ENCODE data around the gene ADAMTS4. TPM values are rescaled to one million over a fixed set of nuclear protein-coding genes. Genes with fewer than 3 reads are reported as not detected.

ADAMTS4 gene
- total and polyA plus RNA-seq, 9 of the 15 experiments (the other 6 are each of a cell fraction or from before 2014, with no cell fraction given) = 0.07 to 3.7 (median 0.41) TPM

GRCh38 chr1:161207173-161207572 is 8.3 kb upstream of the ADAMTS4 start (continued):
- TF ChIP-seq ZFP91 (CRISPR knock-in tag; IDR thresholded peaks at IDR 0.05) = no peak
- no peak for TF ChIP-seq PHB2 (IDR thresholded peaks at IDR 0.05; ENCODE audit: low read depth)
- no peak for TF ChIP-seq CREB3 (tag; conservative IDR thresholded peaks at IDR 0.05; ENCODE audit: low read depth)
- no peak for TF ChIP-seq SMC3 (conservative IDR thresholded peaks at IDR 0.05; ENCODE audit: insufficient read depth, low read depth, low read length)

GRCh38 chr1:161206411-161207140 is 7.7 kb upstream of the ADAMTS4 start:
- Histone ChIP-seq H3K4me1 (replicated peaks in 1 of 2; ENCODE audit: control insufficient read depth in 2 of 2, insufficient read depth in 2 of 2, low read length in 2 of 2) (peaks cover 13 to 21% of the 10 kb centered on the region in 2 experiments), H3K9me3 (replicated peaks; ENCODE audit: control insufficient read depth, insufficient read depth, low read depth, low read length) (no peaks in the 10 kb centered on the region), H2AFZ (ENCODE audit: low read depth, low read length) (no peak overlapping the region), H3K79me2 (ENCODE audit: control insufficient read depth, insufficient read depth, low read length) (peaks cover 27% of the 10 kb centered on the region), H3K27ac (ENCODE audit: extremely low read depth, low read depth, low read length) (no peak overlapping the region), H3K9ac (ENCODE audit: insufficient read depth in 1 of 2, low read depth in 2 of 2, low read length in 2 of 2) (no peak overlapping the region), H4K20me1 (replicated peaks; ENCODE audit: control insufficient read depth, insufficient read depth, low read length) (0 out of 2 replicates have a peak, but pooled peaks cover 8% of the 10 kb centered on the region), H3K27me3 (ENCODE audit: control insufficient read depth in 2 of 2, insufficient read depth in 2 of 2, low read length in 2 of 2) (no peaks in the 10 kb centered on the region), H3K4me3 (no peak overlapping the region), H3K9me1 (ENCODE audit: control insufficient read depth, insufficient read depth, low read length) (peaks cover 3% of the 10 kb centered on the region), H3K4me2 (ENCODE audit: insufficient read depth, low read length) (no peak overlapping the region), H3K36me3 (ENCODE audit: control insufficient read depth, insufficient read depth, low read length) (peaks cover 75% of the 10 kb centered on the region)
- DNase-seq (ENCODE audit: extremely low read depth in 1 of 4, low spot score in 3 of 4) (no peak), FAIRE-seq (no peak), ATAC-seq (no peak)
- 84% methylated on average over 12 of the region's 12 CpGs for WGBS (ENCODE audit: insufficient coverage, low coverage, missing lambda C conversion rate)
- CTCF ChIA-PET (ENCODE audit: low intra/inter-chr PET ratio) = no interaction called here
- in situ Hi-C loops (cut with MboI) (no loop called here), intact Hi-C loops (cut with micrococcal nuclease) (no loop called here)
- no peak for TF ChIP-seq GTF2B (IDR thresholded peaks at IDR 0.05; ENCODE audit: extremely low read depth, insufficient read length)
- no peak for TF ChIP-seq CHD1 (IDR thresholded peaks at IDR 0.05; ENCODE audit: low read length)
- TF ChIP-seq RBM34 (IDR thresholded peaks at IDR 0.05; ENCODE audit: borderline replicate concordance, insufficient read depth, low read length) = no peak
- TF ChIP-seq NCOA6 (IDR thresholded peaks at IDR 0.05) = no peak
- POLR2A ChIA-PET = no interaction called here
- no TSS peak for BruUV-seq (replicated peaks)
